Dermis microvascular lymphatic vessel endothelial cell (primary cell): ENCODE data around the gene CLEC20A. TPM values are rescaled to one million over a fixed set of nuclear protein-coding genes. Genes with fewer than 3 reads are reported as not detected.

ENCODE experiments used
- DNase-seq, 2 donors: peaks; one replicate each; pipeline versions ENCODE4 v3.0.0 to v3.0.0-alpha.2; 2010; ENCODE audit warnings: low read depth in 2 of 2
- total RNA-seq: library from RNA; depleted of rRNA; stranded (reverse); fragments of >200 nt; gene quantifications from 2 replicates; pipeline ENCODE4 v1.2.1, GENCODE V29; 2014

The CLEC20A gene
- total RNA-seq, 1 donor from 2014 or later: not detected

- DNase-seq: no peak
Observed at GRCh38 chr1:178477841-178478240, 18.9 kb downstream of the CLEC20A start.

DNA sequence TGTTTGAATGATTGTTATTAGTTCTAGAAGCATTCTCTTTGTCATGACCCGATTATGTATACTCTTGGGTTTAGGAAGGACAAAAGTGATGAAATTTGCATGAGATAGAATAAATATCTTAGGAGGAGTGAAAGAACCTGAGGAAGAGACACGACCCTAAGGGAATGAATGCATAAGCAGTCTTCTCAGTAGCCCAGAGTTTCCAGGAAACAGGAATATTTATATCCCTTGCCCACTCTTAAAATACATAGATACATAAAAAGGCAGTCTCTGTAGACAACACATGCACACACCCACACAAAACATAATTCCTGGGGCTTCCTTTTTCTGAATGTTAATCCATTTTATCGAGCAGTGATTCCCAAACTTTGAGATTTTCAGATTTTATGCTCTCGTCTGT lies 19.4 kb downstream of the CLEC20A start:
- DNase-seq: no peak

DNA sequence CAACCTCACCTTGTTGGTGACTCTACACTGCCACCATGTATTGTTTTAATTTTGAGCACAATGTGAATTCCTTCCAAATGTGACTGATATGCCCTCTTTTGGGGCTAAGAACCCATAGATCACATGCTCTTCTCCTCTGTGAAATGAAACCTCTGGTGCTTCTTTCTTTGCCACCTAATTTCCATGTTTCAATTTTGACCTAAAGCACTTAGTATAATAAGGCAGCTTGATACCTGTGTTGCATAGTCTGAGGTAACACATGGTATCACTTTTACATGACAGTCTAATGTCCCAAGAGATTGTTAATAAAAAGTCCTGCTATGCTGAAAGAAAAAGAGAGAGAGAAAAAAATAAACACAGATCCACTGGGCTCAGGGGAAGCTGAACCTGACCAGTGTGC lies 24.2 kb downstream of the CLEC20A start:
- DNase-seq: no peak

DNA sequence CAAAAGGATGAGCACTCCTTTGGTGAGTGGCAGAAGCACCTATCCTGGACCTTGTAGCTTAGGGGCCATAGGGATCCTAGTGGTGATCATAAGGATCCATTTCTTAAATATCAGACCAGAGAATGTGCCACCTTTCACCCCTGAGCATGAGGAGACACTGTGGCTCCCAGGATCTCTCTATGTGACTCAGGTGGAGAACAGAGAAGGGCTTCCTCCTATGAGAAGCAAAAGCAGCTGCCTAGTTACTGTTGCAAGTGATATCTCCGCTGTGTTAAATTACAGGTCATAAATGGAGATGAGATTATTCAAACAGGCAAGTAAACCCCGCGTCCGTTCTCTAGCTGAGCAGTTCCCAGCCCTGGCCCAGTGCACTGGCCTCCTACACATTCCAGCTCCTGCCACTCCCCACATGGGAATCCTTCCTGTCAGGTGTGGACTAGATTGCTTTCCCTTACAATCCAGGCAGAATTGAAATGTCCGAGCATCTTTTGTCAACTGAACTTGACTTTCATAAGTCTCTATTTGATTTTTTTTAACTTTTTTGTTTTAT lies 26.3 kb downstream of the CLEC20A start:
- DNase-seq: no peak

DNA sequence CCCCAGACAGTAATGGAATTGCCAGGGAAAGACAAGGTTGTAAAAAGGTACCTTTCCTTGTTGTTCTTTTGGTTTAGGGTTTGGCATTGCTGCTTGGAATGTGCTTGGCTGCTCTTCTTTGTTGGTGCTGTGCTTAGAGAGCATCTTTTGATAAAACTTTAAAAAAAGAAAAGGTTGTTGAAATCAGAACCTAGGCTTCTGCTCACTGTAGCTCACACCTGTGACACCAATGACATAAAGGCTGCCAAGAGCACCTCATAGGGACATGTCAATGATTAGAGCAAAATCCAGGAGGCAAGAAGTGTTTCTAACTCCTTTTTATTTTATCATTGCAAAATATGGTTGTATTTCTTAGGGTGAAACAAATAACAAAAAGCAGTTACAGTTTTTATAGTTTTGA lies 28.9 kb downstream of the CLEC20A start:
- DNase-seq: no peak

DNA sequence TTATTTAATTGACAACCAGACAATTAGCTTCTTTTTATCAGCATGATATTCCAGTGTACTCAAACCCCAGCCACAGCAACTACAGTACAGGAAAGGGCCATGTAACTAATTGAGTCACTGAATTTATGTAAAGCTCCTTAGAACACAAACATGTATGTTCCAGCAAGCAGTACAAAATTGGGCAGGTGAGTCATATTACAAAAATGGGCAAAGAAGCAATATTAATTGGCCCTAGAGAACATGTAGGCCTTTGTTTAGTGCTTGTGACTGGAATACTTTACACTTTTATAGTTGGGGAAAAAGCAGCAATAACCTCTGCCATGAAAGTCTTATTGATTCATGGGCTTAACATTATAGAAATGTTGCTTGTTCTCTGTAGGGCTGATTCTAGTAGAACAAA lies 31.8 kb downstream of the CLEC20A start:
- DNase-seq: peak in 1 of 2 donors; percentile 18

- no peak for DNase-seq
Observed at GRCh38 chr1:178464566-178464965, 32.2 kb downstream of the CLEC20A start.

GRCh38 chr1:178464141-178464540 lies 32.6 kb downstream of the CLEC20A start:
- DNase-seq: no peak

- DNase-seq: no peak
Observed at GRCh38 chr1:178461701-178462100, 35.1 kb downstream of the CLEC20A start.

- DNase-seq: no peak
Observed at GRCh38 chr1:178461104-178461503, 35.7 kb downstream of the CLEC20A start.

DNA sequence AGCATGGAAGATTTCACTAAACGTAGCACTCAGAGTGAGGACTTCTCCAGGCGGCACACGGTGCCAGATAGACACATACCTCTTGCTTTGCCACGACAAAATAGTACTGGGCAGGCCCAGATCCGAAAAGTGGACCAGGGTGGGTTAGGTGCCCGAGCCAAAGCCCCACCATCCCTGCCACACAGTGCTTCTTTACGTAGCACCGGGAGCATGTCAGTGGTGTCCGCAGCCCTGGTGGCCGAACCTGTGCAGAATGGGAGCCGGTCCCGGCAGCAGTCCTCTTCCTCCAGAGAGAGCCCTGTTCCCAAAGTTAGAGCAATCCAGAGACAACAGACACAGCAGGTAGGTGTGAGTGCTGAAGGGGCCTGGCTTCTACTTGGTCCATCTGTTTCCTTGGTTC lies 38.6 kb downstream of the CLEC20A start:
- DNase-seq: no peak

- no peak for DNase-seq
Observed at GRCh38 chr1:178457651-178458050, 39.1 kb downstream of the CLEC20A start.

DNA sequence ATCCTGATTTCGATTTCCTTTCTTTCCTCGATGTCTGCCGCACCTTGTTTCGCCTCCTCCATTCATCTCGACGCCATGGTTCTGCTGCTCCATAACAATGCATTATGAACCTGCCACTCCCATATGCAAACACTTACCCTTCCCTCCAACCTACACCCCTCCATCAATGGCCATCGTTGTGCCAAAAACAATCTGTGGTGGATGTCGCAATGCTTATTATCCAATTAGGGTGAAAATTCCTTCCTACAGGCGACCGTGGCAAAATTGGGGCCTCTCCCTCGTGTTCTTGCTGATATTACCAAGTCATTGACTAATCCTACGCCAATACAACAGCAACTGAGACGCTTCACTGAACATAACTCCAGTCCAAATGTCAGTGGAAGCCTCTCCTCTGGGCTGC lies 40.3 kb downstream of the CLEC20A start:
- no peak for DNase-seq

DNA sequence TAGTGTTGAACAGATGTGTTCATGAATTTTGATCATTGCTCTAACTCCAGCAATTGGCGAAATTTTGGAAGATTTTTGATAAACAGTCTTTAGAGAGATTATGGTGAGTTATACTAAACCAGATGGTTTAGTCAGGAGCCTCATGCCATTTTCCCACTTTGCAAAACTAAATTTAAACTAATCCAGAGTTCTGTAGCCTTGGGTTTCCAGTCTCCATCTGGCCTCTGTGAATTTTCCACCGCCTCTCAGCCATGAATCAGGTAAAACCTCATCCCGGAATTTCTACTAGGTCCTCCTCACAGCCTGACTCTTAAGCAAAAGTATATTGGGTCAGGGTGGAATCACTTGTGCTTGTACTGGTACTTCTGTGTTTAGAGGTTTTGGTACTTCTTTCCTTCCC lies 44.8 kb downstream of the CLEC20A start:
- DNase-seq: no peak

- no peak for DNase-seq
Observed at GRCh38 chr1:178451529-178451928, 45.2 kb downstream of the CLEC20A start.

DNA sequence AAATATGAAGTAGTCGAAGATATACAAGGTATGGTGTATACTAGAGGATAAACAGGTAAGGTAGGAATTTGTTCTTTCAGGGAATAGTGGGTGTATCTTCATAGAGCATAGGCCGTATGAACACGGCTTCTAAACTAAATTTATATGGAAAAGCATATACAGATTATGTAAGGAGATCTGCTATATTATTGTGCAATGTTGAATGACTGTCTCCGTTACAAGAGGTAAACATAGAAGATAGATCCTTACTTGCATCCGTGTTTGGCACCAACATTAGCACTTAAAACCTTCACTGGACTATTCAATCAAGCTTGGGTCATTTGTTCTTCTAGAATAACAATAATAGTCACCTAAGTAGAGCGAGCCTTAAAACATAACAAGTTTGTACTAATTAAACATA lies 45.9 kb downstream of the CLEC20A start:
- no peak for DNase-seq

- DNase-seq: no peak
Observed at GRCh38 chr1:178442925-178443324, 53.8 kb downstream of the CLEC20A start.

- no peak for DNase-seq
Observed at GRCh38 chr1:178438432-178438831, 58.3 kb downstream of the CLEC20A start.

- DNase-seq: no peak
Observed at GRCh38 chr1:178436899-178437298, 59.9 kb downstream of the CLEC20A start.

DNA sequence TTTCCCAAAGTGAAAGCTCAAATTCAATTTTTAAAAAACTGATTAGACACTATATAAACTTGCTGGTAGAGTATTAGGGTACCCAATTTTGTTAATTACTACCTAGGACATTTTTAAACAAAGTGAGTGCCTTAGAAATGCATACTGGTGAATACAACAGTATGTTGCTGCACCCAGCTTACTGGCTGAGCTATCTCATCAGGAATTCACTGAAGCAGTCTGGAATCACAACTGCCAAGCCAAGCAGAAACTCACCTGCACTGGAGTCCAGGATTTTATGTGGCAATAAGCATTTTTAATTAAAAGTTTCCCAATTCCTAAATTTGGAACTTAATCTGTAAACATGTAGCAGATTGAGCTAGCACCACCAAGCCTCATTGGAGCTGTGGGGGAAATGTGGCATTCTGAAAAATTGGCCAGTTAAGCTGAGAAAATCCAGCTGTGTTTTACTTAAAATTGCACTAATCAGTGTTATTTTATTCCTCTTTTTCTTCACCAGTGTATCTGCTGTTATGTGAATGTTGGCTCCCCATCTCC lies 61.8 kb downstream of the CLEC20A start:
- no peak for DNase-seq

DNA sequence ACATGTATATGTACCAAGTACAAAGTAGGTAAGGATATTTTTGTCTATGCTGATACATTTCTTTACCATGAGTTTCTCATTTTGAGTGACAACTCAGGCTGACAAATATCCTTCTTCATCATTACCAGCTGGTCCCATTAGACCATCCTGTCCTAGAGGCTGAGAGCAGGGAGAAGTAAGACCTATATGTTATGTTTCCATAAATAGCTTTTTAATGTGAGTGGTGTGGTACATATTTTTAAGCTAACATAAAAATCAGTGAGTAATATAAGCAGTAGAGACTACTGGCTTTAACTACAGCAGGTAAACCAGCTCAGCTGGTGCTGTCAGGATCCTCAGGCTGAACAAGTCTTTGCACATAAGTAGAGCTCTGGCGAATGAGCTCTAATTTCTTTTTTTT lies 62.4 kb downstream of the CLEC20A start:
- DNase-seq: no peak
